Karpas-422 (cell line): ENCODE data around the gene RAP2A. TPM values are rescaled to one million over a fixed set of nuclear protein-coding genes. Genes with fewer than 3 reads are reported as not detected.
A peak's percentile ranks its signal among the peaks of the same experiment; 100 is the strongest.

Experiments used
- DNase-seq: peaks from one replicate; pipeline ENCODE4 v3.0.0-alpha.2; 2015
- H2AFZ ChIP-seq: fragments of 200-600 bp; sonication (generic); 2 replicates; pipeline ENCODE4 v1.6.1; 2014; ENCODE audit warnings: antibody characterized with exemption, low read length, mixed read lengths
- H3K27ac ChIP-seq: fragments of 200-600 bp; sonication (generic); 2 replicates; pipeline ENCODE4 v1.5.1; 2014; ENCODE audit warnings: mild to moderate bottlenecking, low read length, moderate library complexity
- H3K27me3 ChIP-seq: fragments of 200-600 bp; sonication (generic); 2 replicates; pipeline ENCODE4 v1.6.1; 2014; ENCODE audit warnings: low read length, mixed read lengths
- H3K36me3 ChIP-seq: fragments of 200-600 bp; sonication (generic); 2 replicates; pipeline ENCODE4 v1.6.1; 2014; ENCODE audit warnings: low read length, mixed read lengths; ENCODE audit not compliant: insufficient read depth
- H3K4me1 ChIP-seq: fragments of 200-600 bp; sonication (generic); 2 replicates; pipeline ENCODE4 v1.6.1; 2014; ENCODE audit warnings: mild to moderate bottlenecking, low read length, mixed read lengths
- H3K4me2 ChIP-seq: fragments of 200-600 bp; sonication (generic); 2 replicates; pipeline ENCODE4 v1.6.1; 2014; ENCODE audit warnings: low read length, low read depth, mild to moderate bottlenecking; ENCODE audit not compliant: poor library complexity, severe bottlenecking
- H3K4me3 ChIP-seq: fragments of 200-600 bp; sonication (generic); 2 replicates; pipeline ENCODE4 v1.5.1; 2014; ENCODE audit warnings: mild to moderate bottlenecking, antibody characterized with exemption, low read length, mixed read lengths
- H3K79me2 ChIP-seq: fragments of 200-600 bp; sonication (generic); 2 replicates; pipeline ENCODE4 v1.6.1; 2014; ENCODE audit warnings: mild to moderate bottlenecking, low read length, mixed read lengths
- H3K9ac ChIP-seq: fragments of 200-600 bp; sonication (generic); 2 replicates; pipeline ENCODE4 v1.6.0; 2014; ENCODE audit warnings: low read length
- H3K9me2 ChIP-seq: fragments of 200-600 bp; sonication (generic), shearing (Covaris generic); replicated peaks from 2 replicates; pipeline ENCODE4 v1.6.0; 2014; ENCODE audit warnings: mild to moderate bottlenecking, low read length, moderate library complexity; ENCODE audit not compliant: insufficient read depth
- H3K9me3 ChIP-seq: fragments of 300-700, 200-600 bp; sonication (generic); 2 replicates; pipeline ENCODE4 v1.6.1; 2014; ENCODE audit warnings: low read length, mixed read lengths
- H4K20me1 ChIP-seq: fragments of 200-600 bp; sonication (generic); 2 replicates; pipeline ENCODE4 v1.6.1; 2014; ENCODE audit warnings: mild to moderate bottlenecking, antibody characterized with exemption, low read length, low read depth; ENCODE audit not compliant: insufficient read depth
- small RNA-seq: library from RNA; depleted of rRNA; stranded (forward); fragments of <200 nt; gene quantifications from one replicate; pipeline ENCODE3, GENCODE V24; 2014
- total RNA-seq: library from RNA; depleted of rRNA; stranded (reverse); fragments of >200 nt; shearing (Covaris generic); gene quantifications from 2 replicates; pipeline ENCODE4 v1.2.3, GENCODE V29; 2014; ENCODE audit warnings: low replicate concordance; rRNA removed

The RAP2A gene
- total RNA-seq, 1 experiment from 2014 or later = 47.9 TPM

DNA sequence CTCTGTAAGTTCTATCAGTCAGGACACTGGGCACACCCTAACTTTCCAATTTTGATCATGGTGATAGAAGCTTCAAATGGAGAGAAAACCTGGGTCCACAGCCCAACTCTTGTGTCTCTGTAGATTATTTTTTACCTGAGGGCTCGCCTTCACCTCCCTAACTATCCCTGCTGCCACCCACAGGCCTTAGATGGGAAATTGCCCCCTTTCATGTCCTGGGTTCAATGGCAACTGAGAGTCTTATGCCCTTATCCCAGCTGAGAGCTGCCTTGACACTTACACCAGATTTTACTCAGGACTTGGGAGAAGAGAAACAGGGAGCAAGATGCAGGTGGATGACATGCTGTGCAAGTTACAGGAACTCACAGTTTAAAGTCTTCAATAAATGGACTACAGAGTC, 81.7 kb downstream of the RAP2A start:
- no peaks in the 10 kb centered on the region for H3K79me2 ChIP-seq
- H3K9me2 ChIP-seq = no peaks in the 10 kb centered on the region
- no peak overlapping the region for H3K9ac ChIP-seq
- no peak overlapping the region for H2AFZ ChIP-seq
- H4K20me1 ChIP-seq = no peaks in the 10 kb centered on the region
- no peaks in the 10 kb centered on the region for H3K4me1 ChIP-seq
- peak; percentile 42 for DNase-seq
- no peaks in the 10 kb centered on the region for H3K27me3 ChIP-seq
- H3K4me3 ChIP-seq = no peak overlapping the region
- no peaks in the 10 kb centered on the region for H3K36me3 ChIP-seq
- no peaks in the 10 kb centered on the region for H3K9me3 ChIP-seq
- no peak overlapping the region for H3K4me2 ChIP-seq
- H3K27ac ChIP-seq = no peak overlapping the region

DNA sequence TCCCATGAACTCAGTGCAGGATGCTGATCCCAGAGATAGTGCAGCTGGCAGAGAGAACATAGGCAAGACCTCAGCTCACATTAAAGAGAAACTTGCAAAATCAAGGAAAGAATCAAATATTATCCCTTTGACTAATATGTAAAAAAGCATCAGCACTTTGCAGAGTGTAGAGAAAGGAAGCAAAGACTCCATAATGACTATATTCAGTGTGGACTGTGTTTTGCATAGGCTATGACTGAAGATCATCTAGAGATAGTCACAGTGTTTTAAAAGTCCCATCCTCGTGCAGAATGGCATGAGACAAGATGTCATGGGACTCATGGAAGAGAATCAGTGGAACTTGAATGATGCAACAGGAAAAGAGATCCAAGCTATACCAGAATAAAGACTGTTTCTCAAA, 84.0 kb downstream of the RAP2A start:
- DNase-seq = no peak
- H3K9ac ChIP-seq = no peak overlapping the region
- no peaks in the 10 kb centered on the region for H3K79me2 ChIP-seq
- H2AFZ ChIP-seq = no peak overlapping the region
- H3K4me1 ChIP-seq = no peaks in the 10 kb centered on the region
- no peak overlapping the region for H3K4me3 ChIP-seq
- H3K9me3 ChIP-seq = no peaks in the 10 kb centered on the region
- no peaks in the 10 kb centered on the region for H3K36me3 ChIP-seq
- H3K4me2 ChIP-seq = no peak overlapping the region
- H3K9me2 ChIP-seq = no peaks in the 10 kb centered on the region
- no peak overlapping the region for H3K27ac ChIP-seq
- no peaks in the 10 kb centered on the region for H3K27me3 ChIP-seq
- no peaks in the 10 kb centered on the region for H4K20me1 ChIP-seq

Small RNA genes within 50 kb of the gene (small RNA-seq; reads per million reads assigned to genes)
- gene AL442067.1 = not detected

Other genes with a start within 250 kb of the RAP2A start
- gene MBNL2, start 211.8 kb upstream of the RAP2A start, total RNA-seq = 4.4 and 8.5 TPM in 2 replicates